ENCODE data around the gene SDHA. TPM values are rescaled to one million over a fixed set of nuclear protein-coding genes. Genes with fewer than 3 reads are reported as not detected.

Gene SDHA
- total and polyA plus RNA-seq, 10 of the 15 experiments (the other 5 are each of a cell fraction or from before 2014, with no cell fraction given) = 63.3 to 205 (median 104) TPM

DNA sequence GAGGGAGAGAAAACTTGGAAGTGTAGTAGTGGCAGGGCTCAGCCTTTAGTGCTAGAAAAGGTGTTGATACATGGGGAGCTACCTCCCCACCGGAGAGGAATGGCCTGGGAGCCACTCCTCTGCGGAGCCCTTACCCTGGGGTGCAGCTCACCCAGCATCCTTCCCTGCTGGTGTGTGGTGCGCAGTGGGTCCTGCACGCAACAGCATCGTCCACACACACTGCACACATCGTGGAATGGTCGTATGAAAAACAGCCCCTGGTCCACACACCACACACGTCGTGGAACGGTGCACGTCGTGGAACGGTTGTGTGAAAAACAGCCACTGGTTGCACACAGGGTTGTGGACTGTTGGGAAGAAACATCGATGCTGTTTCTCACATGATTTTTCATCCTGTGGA is 87.3 kb downstream of the SDHA start:
- Histone ChIP-seq H3K36me3 (ENCODE audit: control insufficient read depth in 2 of 2, insufficient read depth in 2 of 2, low read length in 1 of 2) (peaks cover 20 to 24% of the 10 kb centered on the region in 2 experiments), H3K27ac (ENCODE audit: control insufficient read depth, insufficient read depth) (no peak overlapping the region), H4K20me1 (ENCODE audit: control insufficient read depth, insufficient read depth) (no peaks in the 10 kb centered on the region), H3K4me1 (ENCODE audit: control insufficient read depth, insufficient read depth, low read length) (no peaks in the 10 kb centered on the region), H2AFZ (ENCODE audit: control insufficient read depth, low read depth, low read length) (no peak overlapping the region), H3K9ac (ENCODE audit: control insufficient read depth, insufficient read depth, low read length) (no peak overlapping the region), H3K4me2 (ENCODE audit: control insufficient read depth, insufficient read depth) (no peak overlapping the region), H3K27me3 (replicated peaks in 1 of 2; ENCODE audit: control insufficient read depth in 2 of 2, insufficient read depth in 2 of 2, low read length in 1 of 2) (no peaks in the 10 kb centered on the region), H3K79me2 (ENCODE audit: control insufficient read depth, insufficient read depth, low read length) (no peaks in the 10 kb centered on the region; the same call in 1 of the 2 replicates), H3K4me3 (no peak overlapping the region), H3K9me3 (replicated peaks; ENCODE audit: control insufficient read depth, insufficient read depth, low read length) (no peaks in the 10 kb centered on the region)
- FAIRE-seq (no peak), DNase-seq (ENCODE audit: low read depth, low spot score) (no peak), ATAC-seq (no peak)
- no TSS peak for BruUV-seq (replicated peaks)
- ChIA-PET RAD21 (ENCODE audit: unreplicated experiment) (no interaction called here), POLR2A (no interaction called here), SMC1A (ENCODE audit: uncharacterized antibody, unreplicated experiment) (interaction anchor here (1.0 kb wide), 1 partner anchor 19 kb away, joined by 3 read pairs; no protein-coding TSS in a partner anchor), CTCF (interaction anchor here (1.0 kb wide), 1 partner anchor 117 kb away, joined by 3 read pairs; no protein-coding TSS in a partner anchor)
- TF ChIP-seq ZZZ3 (IDR thresholded peaks at IDR 0.05; ENCODE audit: control insufficient read depth, insufficient read length, low read depth) (no peak), NFYB (IDR thresholded peaks at IDR 0.05; ENCODE audit: insufficient read depth, low read depth, low read length) (no peak), TBL1XR1 (IDR thresholded peaks at IDR 0.05; ENCODE audit: low read depth, low read length) (no peak), YY1 (IDR thresholded peaks at IDR 0.05; ENCODE audit: low read depth, low read length) (no peak)
- intact Hi-C loops (cut with micrococcal nuclease; ENCODE audit: unreplicated experiment) = no loop called here
- in situ Hi-C loops (cut with MboI) = no loop called here
- 98% methylated on average over 14 of the region's 14 CpGs for WGBS (ENCODE audit: insufficient coverage, insufficient replicate concordance, low lambda C conversion rate, missing lambda C conversion rate)

DNA sequence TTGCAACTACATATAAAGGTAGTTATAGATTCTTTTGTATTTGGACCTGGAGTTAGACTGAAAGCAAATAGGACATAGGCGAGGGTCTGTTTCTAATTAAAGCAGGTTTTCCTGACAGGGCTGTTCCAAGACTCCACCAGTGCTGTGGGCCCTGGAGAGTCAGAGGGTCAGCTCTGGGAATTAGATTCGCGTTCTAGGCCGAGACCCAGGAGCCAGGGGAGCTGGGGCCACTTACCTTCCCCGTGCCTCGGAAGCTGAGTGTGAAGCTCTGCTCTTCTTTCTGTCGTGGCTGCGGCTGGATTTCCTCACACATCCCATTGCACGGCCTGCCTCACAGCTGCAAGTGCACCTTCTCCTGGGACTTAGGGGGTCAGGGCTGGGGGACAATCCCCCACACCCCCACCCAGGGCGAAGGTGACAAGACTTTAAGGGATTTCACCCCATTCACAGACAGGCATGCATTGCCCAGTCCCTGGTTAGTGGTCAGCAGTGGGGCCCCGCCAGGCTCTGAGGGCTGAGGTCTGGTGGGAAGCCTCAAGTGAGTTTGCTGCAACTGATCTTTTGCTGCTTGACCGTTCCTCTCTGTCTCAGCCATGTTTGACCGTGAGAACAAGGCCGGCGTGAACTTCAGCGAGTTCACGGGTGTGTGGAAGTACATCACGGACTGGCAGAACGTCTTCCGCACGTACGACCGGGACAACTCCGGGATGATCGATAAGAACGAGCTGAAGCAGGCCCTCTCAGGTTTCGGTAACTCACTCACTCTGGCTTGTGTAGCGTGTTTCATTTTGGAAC is 88.1 kb downstream of the SDHA start:
- no peaks in the 10 kb centered on the region for H3K27me3 ChIP-seq (replicated peaks in 1 of 2; ENCODE audit: control insufficient read depth in 2 of 2, insufficient read depth in 2 of 2, low read length in 1 of 2)
- H4K20me1 ChIP-seq (ENCODE audit: control insufficient read depth, insufficient read depth) = no peaks in the 10 kb centered on the region; the same call in 1 of the 2 replicates
- SMC1A ChIA-PET (ENCODE audit: uncharacterized antibody, unreplicated experiment) = interaction anchor here (1.0 kb wide), 1 partner anchor 20 kb away, joined by 3 read pairs; no protein-coding TSS in a partner anchor
- DNase-seq (ENCODE audit: low read depth, low spot score) (no peak), ATAC-seq (no peak), FAIRE-seq (no peak)
- no peak overlapping the region for H3K9ac ChIP-seq (ENCODE audit: control insufficient read depth, insufficient read depth, low read length)
- RAD21 ChIA-PET (ENCODE audit: unreplicated experiment) = no interaction called here
- CTCF ChIA-PET = no interaction called here
- H3K36me3 ChIP-seq (ENCODE audit: control insufficient read depth in 2 of 2, insufficient read depth in 2 of 2, low read length in 1 of 2) = peaks cover 22 to 31% of the 10 kb centered on the region in 2 experiments
- no TSS peak for BruUV-seq (replicated peaks)
- WGBS (ENCODE audit: insufficient coverage, insufficient replicate concordance, low lambda C conversion rate, missing lambda C conversion rate) = 96% methylated on average over 28 of the region's 28 CpGs
- POLR2A ChIA-PET = interaction anchor here (0.8 kb wide), 1 partner anchor 35 kb away, joined by 3 read pairs; no protein-coding TSS in a partner anchor
- no peaks in the 10 kb centered on the region; the same call in 1 of the 2 replicates for H3K79me2 ChIP-seq (ENCODE audit: control insufficient read depth, insufficient read depth, low read length)
- no peak overlapping the region for H3K4me3 ChIP-seq
- H3K9me3 ChIP-seq (replicated peaks; ENCODE audit: control insufficient read depth, insufficient read depth, low read length) = no peaks in the 10 kb centered on the region
- H2AFZ ChIP-seq (ENCODE audit: control insufficient read depth, low read depth, low read length) = no peak overlapping the region
- in situ Hi-C loops (cut with MboI) (no loop called here), intact Hi-C loops (cut with micrococcal nuclease; ENCODE audit: unreplicated experiment) (no loop called here)
- H3K4me1 ChIP-seq (ENCODE audit: control insufficient read depth, insufficient read depth, low read length) = no peaks in the 10 kb centered on the region
- no peak overlapping the region for H3K4me2 ChIP-seq (ENCODE audit: control insufficient read depth, insufficient read depth)
- no peak overlapping the region for H3K27ac ChIP-seq (ENCODE audit: control insufficient read depth, insufficient read depth)
- TF ChIP-seq, protein P1, sequence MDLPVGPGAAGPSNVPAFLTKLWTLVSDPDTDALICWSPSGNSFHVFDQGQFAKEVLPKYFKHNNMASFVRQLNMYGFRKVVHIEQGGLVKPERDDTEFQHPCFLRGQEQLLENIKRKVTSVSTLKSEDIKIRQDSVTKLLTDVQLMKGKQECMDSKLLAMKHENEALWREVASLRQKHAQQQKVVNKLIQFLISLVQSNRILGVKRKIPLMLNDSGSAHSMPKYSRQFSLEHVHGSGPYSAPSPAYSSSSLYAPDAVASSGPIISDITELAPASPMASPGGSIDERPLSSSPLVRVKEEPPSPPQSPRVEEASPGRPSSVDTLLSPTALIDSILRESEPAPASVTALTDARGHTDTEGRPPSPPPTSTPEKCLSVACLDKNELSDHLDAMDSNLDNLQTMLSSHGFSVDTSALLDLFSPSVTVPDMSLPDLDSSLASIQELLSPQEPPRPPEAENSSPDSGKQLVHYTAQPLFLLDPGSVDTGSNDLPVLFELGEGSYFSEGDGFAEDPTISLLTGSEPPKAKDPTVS (IDR thresholded peaks at IDR 0.05; ENCODE audit: low read depth, low read length) = no peak
- TF ChIP-seq SREBF1 (IDR thresholded peaks at IDR 0.05; ENCODE audit: low read length) (no peak), MTA3 (IDR thresholded peaks at IDR 0.05; ENCODE audit: borderline replicate concordance, low read length) (no peak), STAT3 (IDR thresholded peaks at IDR 0.05; ENCODE audit: low read depth, low read length) (no peak), FOXK2 (IDR thresholded peaks at IDR 0.05) (no peak), TCF12 (IDR thresholded peaks at IDR 0.05; ENCODE audit: low read depth, low read length) (no peak), NFYB (IDR thresholded peaks at IDR 0.05; ENCODE audit: insufficient read depth, low read depth, low read length) (no peak), SMAD5 (IDR thresholded peaks at IDR 0.05; ENCODE audit: low read depth) (no peak)
- TF ChIP-seq, protein P2, sequence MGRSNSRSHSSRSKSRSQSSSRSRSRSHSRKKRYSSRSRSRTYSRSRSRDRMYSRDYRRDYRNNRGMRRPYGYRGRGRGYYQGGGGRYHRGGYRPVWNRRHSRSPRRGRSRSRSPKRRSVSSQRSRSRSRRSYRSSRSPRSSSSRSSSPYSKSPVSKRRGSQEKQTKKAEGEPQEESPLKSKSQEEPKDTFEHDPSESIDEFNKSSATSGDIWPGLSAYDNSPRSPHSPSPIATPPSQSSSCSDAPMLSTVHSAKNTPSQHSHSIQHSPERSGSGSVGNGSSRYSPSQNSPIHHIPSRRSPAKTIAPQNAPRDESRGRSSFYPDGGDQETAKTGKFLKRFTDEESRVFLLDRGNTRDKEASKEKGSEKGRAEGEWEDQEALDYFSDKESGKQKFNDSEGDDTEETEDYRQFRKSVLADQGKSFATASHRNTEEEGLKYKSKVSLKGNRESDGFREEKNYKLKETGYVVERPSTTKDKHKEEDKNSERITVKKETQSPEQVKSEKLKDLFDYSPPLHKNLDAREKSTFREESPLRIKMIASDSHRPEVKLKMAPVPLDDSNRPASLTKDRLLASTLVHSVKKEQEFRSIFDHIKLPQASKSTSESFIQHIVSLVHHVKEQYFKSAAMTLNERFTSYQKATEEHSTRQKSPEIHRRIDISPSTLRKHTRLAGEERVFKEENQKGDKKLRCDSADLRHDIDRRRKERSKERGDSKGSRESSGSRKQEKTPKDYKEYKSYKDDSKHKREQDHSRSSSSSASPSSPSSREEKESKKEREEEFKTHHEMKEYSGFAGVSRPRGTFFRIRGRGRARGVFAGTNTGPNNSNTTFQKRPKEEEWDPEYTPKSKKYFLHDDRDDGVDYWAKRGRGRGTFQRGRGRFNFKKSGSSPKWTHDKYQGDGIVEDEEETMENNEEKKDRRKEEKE (IDR thresholded peaks at IDR 0.05) = no peak

Data from GM12878 (cell line).